ENCODE results near the gene ZBTB44.
"Not testable (repeated sequence)": the region's sequence is repeated elsewhere in the genome, so short reads cannot be mapped to it uniquely, and the experiment has no call there.

ZBTB44 gene

DNA sequence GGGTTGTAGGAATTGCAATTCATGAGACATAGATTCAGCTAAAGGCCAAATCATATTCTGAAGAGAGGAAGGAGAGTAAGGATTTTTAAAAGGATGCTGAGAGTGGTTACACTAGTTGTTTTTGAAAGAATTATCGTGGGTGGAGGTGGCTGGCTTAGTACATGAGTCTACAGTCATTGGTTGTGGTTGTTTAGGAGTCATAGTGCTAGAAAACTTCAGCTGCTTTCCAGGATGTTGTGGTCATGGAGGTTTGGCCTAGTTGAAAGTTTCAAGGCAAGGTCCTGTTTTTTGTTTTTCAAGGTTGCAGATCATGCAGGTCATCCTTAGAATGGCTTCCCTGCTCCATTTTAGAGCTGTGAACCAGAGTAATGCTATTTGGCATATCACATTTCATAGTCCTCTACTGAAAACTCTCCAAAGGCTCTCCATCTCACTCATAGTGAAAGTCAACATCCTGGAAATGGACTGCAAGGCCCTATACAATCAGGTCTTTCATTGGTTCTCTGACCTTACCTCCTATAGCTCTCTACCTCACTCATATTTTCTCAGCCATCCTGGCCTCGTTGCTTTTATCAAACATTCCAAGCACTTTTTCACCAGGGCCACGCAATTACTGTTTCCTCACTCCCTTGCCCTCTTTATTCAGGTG is 26.1 kb upstream of the ZBTB44 start:
- DNase-seq: no peak
- Histone ChIP-seq H3K27me3 (peaks cover 0 to 2% of the 10 kb centered on the region in 2 donors), H3K4me1 (no peaks in the 10 kb centered on the region), H3K36me3 (no peaks in the 10 kb centered on the region), H3K27ac (no peak overlapping the region), H3K9me3 (no peaks in the 10 kb centered on the region), H3K4me3 (no peak overlapping the region)
- TF ChIP-seq, protein P1, sequence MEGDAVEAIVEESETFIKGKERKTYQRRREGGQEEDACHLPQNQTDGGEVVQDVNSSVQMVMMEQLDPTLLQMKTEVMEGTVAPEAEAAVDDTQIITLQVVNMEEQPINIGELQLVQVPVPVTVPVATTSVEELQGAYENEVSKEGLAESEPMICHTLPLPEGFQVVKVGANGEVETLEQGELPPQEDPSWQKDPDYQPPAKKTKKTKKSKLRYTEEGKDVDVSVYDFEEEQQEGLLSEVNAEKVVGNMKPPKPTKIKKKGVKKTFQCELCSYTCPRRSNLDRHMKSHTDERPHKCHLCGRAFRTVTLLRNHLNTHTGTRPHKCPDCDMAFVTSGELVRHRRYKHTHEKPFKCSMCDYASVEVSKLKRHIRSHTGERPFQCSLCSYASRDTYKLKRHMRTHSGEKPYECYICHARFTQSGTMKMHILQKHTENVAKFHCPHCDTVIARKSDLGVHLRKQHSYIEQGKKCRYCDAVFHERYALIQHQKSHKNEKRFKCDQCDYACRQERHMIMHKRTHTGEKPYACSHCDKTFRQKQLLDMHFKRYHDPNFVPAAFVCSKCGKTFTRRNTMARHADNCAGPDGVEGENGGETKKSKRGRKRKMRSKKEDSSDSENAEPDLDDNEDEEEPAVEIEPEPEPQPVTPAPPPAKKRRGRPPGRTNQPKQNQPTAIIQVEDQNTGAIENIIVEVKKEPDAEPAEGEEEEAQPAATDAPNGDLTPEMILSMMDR (IDR thresholded peaks at IDR 0.05): no peak
- intact Hi-C loops (cut with DNase I; ENCODE audit: low total_unique reads): no loop called here

DNA sequence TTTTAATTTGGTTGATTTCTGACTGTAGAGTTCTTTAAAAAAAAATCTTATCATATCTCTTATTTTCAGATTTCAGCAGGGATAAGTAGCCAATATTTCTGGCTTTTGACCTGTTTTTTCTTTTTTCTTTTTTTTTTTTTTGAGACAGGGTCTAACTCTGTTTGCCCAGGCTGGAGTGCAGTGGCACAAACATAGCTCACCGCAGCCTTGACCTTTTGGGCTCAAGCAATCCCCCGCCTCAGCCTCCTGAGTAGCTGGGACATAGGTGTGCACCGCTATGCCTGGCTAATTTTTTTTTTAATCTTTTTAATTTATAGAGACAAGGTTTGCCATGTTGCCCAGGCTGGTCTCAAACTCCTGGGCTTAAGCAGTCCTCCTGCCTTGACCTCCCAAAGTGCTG is 23.9 kb upstream of the ZBTB44 start:
- TF ChIP-seq, protein P1 (IDR thresholded peaks at IDR 0.05): no peak

DNA sequence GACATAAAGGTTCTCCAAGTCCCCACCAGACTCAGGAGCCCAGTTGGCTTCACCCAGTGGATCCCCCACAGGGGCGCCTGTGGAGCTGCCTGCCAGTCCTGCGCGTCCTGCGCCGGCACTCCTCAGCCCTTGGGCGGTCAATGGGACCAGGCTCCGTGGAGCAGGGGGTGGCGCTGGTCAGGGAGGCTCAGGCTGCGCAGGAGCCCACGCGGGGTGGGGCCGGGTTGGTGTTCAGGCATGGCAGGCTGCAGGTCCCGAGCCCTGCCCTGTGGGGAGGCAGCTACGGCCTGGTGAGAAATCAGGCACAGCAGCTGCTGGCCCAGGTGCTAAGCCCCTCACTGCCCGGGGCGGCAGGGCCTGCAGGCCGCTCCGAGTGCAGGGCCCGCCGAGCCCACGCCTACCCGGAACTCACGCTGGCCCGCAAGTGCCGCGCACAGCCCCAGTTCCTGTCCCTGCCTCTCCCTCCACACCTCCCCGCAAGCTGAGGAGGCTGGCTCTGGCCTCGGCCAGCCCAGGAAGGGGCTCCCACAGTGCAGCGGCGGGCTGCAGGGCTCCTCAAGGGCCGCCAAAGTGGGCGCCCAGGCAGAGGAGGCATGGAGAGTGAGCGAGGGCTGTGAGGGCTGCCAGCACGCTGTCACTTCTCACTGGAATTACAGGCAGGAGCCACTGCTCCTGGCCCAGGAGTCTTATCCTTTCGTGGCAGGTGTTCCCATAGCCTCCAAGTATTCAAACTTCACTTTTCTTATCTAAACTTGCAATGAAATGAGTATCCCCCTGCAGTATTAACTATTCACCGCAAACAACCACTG is 22.8 kb upstream of the ZBTB44 start:
- TF ChIP-seq, protein P1 (IDR thresholded peaks at IDR 0.05): no peak
- intact Hi-C loops (cut with DNase I; ENCODE audit: low total_unique reads): no loop called here
- H3K4me1 ChIP-seq: no peaks in the 10 kb centered on the region
- no peak overlapping the region for H3K4me3 ChIP-seq
- no peak overlapping the region for H3K27ac ChIP-seq
- H3K36me3 ChIP-seq: no peaks in the 10 kb centered on the region
- H3K9me3 ChIP-seq: no peaks in the 10 kb centered on the region
- DNase-seq: no peak
- peaks cover 0 to 2% of the 10 kb centered on the region in 2 donors for H3K27me3 ChIP-seq

More for the DNA sequence above, 23.9 kb upstream of the ZBTB44 start:
- intact Hi-C loops (cut with DNase I; ENCODE audit: low total_unique reads): no loop called here
- Histone ChIP-seq H3K36me3 (no peaks in the 10 kb centered on the region), H3K4me1 (no peaks in the 10 kb centered on the region), H3K27ac (no peak overlapping the region), H3K9me3 (no peaks in the 10 kb centered on the region), H3K4me3 (no peak overlapping the region), H3K27me3 (peaks cover 0 to 2% of the 10 kb centered on the region in 2 donors)
- no peak for DNase-seq

DNA sequence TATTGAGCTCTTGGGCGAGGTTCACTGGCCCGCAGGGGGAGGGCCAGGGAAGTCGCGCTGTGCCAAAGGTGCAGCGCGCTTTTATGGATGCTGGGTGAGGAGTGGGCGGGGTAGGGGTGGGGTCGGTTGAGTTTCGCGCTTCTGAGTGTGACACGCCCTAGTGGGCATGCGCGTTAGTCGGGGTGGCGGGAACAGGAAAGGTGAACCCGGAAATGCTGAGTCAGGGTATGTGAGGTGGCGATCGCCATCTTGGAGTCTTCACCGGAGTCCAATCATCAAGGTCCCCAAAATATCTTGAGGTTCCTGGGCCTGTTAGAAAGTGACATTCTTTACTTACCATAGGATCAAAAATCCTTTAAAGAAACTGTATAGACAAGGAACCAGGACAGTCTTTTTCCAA is 16.7 kb upstream of the ZBTB44 start:
- intact Hi-C loops (cut with DNase I; ENCODE audit: low total_unique reads); H3K27me3 ChIP-seq; H3K4me3 ChIP-seq; H3K36me3 ChIP-seq; H3K27ac ChIP-seq; H3K9me3 ChIP-seq; DNase-seq; H3K4me1 ChIP-seq: not testable (repeated sequence)

DNA sequence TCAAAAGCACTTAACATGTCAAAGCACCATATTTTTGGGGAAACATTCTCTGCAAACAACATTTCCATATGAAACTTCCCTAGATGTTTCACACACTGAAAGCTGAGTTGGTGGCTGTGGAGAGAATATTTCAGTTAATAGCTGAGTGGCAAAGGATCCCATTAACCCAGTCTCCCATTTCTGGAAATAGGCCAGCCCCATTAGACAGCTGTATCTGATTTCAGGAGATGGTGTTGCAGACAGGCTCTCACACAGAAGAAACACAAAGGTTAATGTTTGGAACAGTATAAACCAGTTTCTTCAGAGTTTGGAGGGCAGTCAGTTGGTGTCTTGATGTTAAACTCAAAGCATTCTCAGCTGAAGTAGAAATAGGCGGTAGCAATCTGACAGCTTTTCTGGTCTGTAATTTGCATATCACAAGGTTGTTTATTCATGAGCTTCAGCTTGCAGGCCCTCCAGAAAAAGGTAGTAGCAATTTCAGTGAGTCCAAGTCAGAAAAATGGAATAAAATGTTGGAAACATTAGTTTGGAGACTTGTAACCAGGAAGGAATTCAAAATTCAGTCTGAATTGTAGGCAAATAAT is 15.5 kb upstream of the ZBTB44 start:
- Histone ChIP-seq H3K27ac (no peak overlapping the region), H3K27me3 (no peaks in the 10 kb centered on the region), H3K36me3 (no peaks in the 10 kb centered on the region), H3K4me3 (no peak overlapping the region), H3K4me1 (no peaks in the 10 kb centered on the region), H3K9me3 (no peaks in the 10 kb centered on the region)
- TF ChIP-seq, protein P1 (IDR thresholded peaks at IDR 0.05): no peak
- no peak for DNase-seq
- intact Hi-C loops (cut with DNase I; ENCODE audit: low total_unique reads): no loop called here

DNA sequence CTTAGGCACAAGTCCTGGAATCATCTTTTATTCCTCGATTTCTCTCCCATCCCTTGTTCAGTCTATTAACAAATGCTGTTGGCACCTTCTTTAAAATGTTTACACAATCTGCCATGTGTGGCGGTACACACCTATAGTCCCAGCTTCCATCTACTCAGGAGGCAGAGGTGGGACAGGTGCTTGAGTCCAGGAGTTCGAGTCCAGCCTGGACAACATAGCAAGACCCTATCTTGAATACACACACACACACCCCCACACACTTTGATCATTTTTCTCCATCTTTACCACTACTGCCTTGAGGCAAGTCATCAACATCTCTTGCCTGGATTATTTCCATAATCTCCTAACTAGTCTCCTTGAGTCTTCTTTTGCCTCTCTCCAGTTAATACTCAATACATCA is 13.7 kb upstream of the ZBTB44 start:
- intact Hi-C loops (cut with DNase I; ENCODE audit: low total_unique reads): no loop called here
- TF ChIP-seq, protein P1 (IDR thresholded peaks at IDR 0.05): no peak
- H3K4me1 ChIP-seq: no peaks in the 10 kb centered on the region
- H3K9me3 ChIP-seq: no peaks in the 10 kb centered on the region
- no peaks in the 10 kb centered on the region for H3K36me3 ChIP-seq
- H3K27ac ChIP-seq: no peak overlapping the region
- no peak overlapping the region for H3K4me3 ChIP-seq
- DNase-seq: no peak
- H3K27me3 ChIP-seq: no peaks in the 10 kb centered on the region
